Uterus (tissue), 4 donors: ENCODE results near the gene SETBP1. TPM values are rescaled to one million over a fixed set of nuclear protein-coding genes. Genes with fewer than 3 reads are reported as not detected.

Experiments
- DNase-seq, 2 donors: peaks; one replicate each; pipeline ENCODE4 v3.0.0-alpha.2; 2019 to 2020
- H3K27ac ChIP-seq, 2 donors: fragments of 200-600 bp; sonication (generic); 1 replicate in 1 of 2; 2 replicates in 1 of 2; pipeline ENCODE4 v1.5.1; 2016 to 2018
- H3K27me3 ChIP-seq, 2 donors: fragments of 200-600 bp; sonication (generic); one replicate each; pipeline ENCODE4 v1.5.1; 2018 to 2019; ENCODE audit warnings: control low read depth in 1 of 2
- H3K36me3 ChIP-seq, 2 donors: fragments of 200-600 bp; sonication (generic); one replicate each; pipeline ENCODE4 v1.5.1; 2019; ENCODE audit warnings: control low read depth in 1 of 2
- H3K4me1 ChIP-seq, 2 donors: fragments of 200-600 bp; sonication (generic); one replicate each; pipeline ENCODE4 v1.5.1; 2018 to 2019; ENCODE audit warnings: control low read depth in 1 of 2
- H3K4me3 ChIP-seq, 2 donors: fragments of 200-600 bp; sonication (generic); 1 replicate in 1 of 2; 2 replicates in 1 of 2; pipeline ENCODE4 v1.5.1; 2018 to 2019; ENCODE audit warnings: mild to moderate bottlenecking in 1 of 2
- H3K9me3 ChIP-seq, 2 donors: fragments of 200-600 bp; sonication (generic); one replicate each; pipeline ENCODE4 v1.5.1; 2019; ENCODE audit warnings: control low read depth in 1 of 2
- CTCF ChIP-seq, 4 experiments: fragments of 200-600 bp in 2 of 4; fragments of 450-650 bp in 2 of 4; sonication (generic) in 2 of 4; IDR thresholded peaks; one replicate each; pipeline ENCODE4 v1.5.1; 2016 to 2019; ENCODE audit warnings: antibody characterized with exemption in 4 of 4, mild to moderate bottlenecking in 2 of 4, moderate library complexity in 1 of 4
- POLR2A ChIP-seq, 2 donors: fragments of 450-650 bp; IDR thresholded peaks; one replicate each; pipeline ENCODE4 v1.6.1; 2016; ENCODE audit warnings: antibody characterized with exemption in 2 of 2, mild to moderate bottlenecking in 1 of 2, moderate library complexity in 1 of 2
- intact Hi-C: fragments of 100-400 bp; cut with DNase I; formaldehyde crosslinking; loops from one replicate; pipeline ENCODE4 v1.15.1; 2023; ENCODE audit warnings: low total_unique reads
- total RNA-seq, 4 donors: library from RNA; depleted of rRNA in 3 of 4; stranded (reverse); fragments of >200 nt in 3 of 4; gene quantifications; one replicate each; pipeline versions ENCODE4 v1.1.0 to v1.2.4, GENCODE V29; 2014 to 2023
- donor health status: DM: yes; HTN: yes; CAD: no.

Gene SETBP1
- total RNA-seq, 4 donors from 2014 or later = 16.8 to 74.0 (median 36.9) TPM

- intact Hi-C loops = no loop called here
- peak; percentile 33 to 65 for DNase-seq
- Histone ChIP-seq H3K36me3 (no peaks in the 10 kb centered on the region), H3K27me3 (no peaks in the 10 kb centered on the region), H3K4me3 (no peak overlapping the region), H3K9me3 (no peaks in the 10 kb centered on the region), H3K27ac (peak overlapping the region; percentile 78 to 90), H3K4me1 (peaks cover 0 to 19% of the 10 kb centered on the region in 2 donors)
- TF ChIP-seq CTCF (IDR thresholded peaks at IDR 0.05) (no peak), POLR2A (IDR thresholded peaks at IDR 0.05) (no peak)
Observed at GRCh38 chr18:44791520-44791919, 110.8 kb downstream of the SETBP1 start.

- no peaks in the 10 kb centered on the region for H3K36me3 ChIP-seq
- no peak for TF ChIP-seq CTCF (IDR thresholded peaks at IDR 0.05)
- TF ChIP-seq POLR2A (IDR thresholded peaks at IDR 0.05) = no peak
- H3K9me3 ChIP-seq = no peaks in the 10 kb centered on the region
- H3K4me1 ChIP-seq = peaks cover 0 to 19% of the 10 kb centered on the region in 2 donors
- H3K4me3 ChIP-seq = no peak overlapping the region
- peak in 1 of 2 donors; percentile 38 for DNase-seq
- peak overlapping the region; percentile 78 to 90 for H3K27ac ChIP-seq
- intact Hi-C loops = no loop called here
- no peaks in the 10 kb centered on the region for H3K27me3 ChIP-seq
Observed at GRCh38 chr18:44792456-44793061, 111.9 kb downstream of the SETBP1 start.

GRCh38 chr18:44793194-44793593 is 112.5 kb downstream of the SETBP1 start:
- intact Hi-C loops = no loop called here
- Histone ChIP-seq H3K9me3 (no peaks in the 10 kb centered on the region), H3K27ac (peak overlapping the region; percentile 78 to 90), H3K27me3 (no peaks in the 10 kb centered on the region), H3K36me3 (no peaks in the 10 kb centered on the region), H3K4me1 (peaks cover 0 to 19% of the 10 kb centered on the region in 2 donors), H3K4me3 (no peak overlapping the region)
- no peak for TF ChIP-seq CTCF (IDR thresholded peaks at IDR 0.05)
- TF ChIP-seq POLR2A (IDR thresholded peaks at IDR 0.05) = no peak
- DNase-seq = no peak

- TF ChIP-seq CTCF (IDR thresholded peaks at IDR 0.05) (no peak), POLR2A (IDR thresholded peaks at IDR 0.05) (no peak)
- Histone ChIP-seq H3K36me3 (no peaks in the 10 kb centered on the region), H3K27ac (peak overlapping the region; percentile 78 to 90), H3K4me3 (no peak overlapping the region), H3K27me3 (no peaks in the 10 kb centered on the region), H3K4me1 (peaks cover 0 to 19% of the 10 kb centered on the region in 2 donors), H3K9me3 (no peaks in the 10 kb centered on the region)
- no peak for DNase-seq
- intact Hi-C loops = no loop called here
Observed at GRCh38 chr18:44793685-44794084, 113.0 kb downstream of the SETBP1 start.

- TF ChIP-seq CTCF (IDR thresholded peaks at IDR 0.05) (no peak), POLR2A (IDR thresholded peaks at IDR 0.05) (no peak)
- no peak for DNase-seq
- no peaks in the 10 kb centered on the region for H3K9me3 ChIP-seq
- H3K4me3 ChIP-seq = no peak overlapping the region
- intact Hi-C loops = no loop called here
- no peak overlapping the region for H3K27ac ChIP-seq
- peaks cover 0 to 12% of the 10 kb centered on the region in 2 donors for H3K4me1 ChIP-seq
- no peaks in the 10 kb centered on the region for H3K36me3 ChIP-seq
- no peaks in the 10 kb centered on the region for H3K27me3 ChIP-seq
Observed at GRCh38 chr18:44795241-44795640, 114.6 kb downstream of the SETBP1 start.
